Measurements from ENCODE around the gene DPP9.

Gene DPP9

GRCh38 chr19:4737955-4738600 is 14.4 kb upstream of the DPP9 start:
- no peaks in the 10 kb centered on the region for H3K36me3 ChIP-seq (ENCODE audit: control insufficient read depth, low read length)
- TF ChIP-seq CTCF (IDR thresholded peaks at IDR 0.05; ENCODE audit: low read depth, low read length, poor library complexity, severe bottlenecking) (no peak), EZH2phosphoT487 (IDR thresholded peaks at IDR 0.05; ENCODE audit: borderline replicate concordance, low read length) (no peak)
- no peaks in the 10 kb centered on the region for H3K9me2 ChIP-seq (replicated peaks; ENCODE audit: control insufficient read depth, low read length)
- no peak overlapping the region for H3K4me3 ChIP-seq (ENCODE audit: low read length)
- no peaks in the 10 kb centered on the region for H3K9me3 ChIP-seq (ENCODE audit: control insufficient read depth, insufficient read depth, low read length)
- H3K27me3 ChIP-seq (ENCODE audit: control insufficient read depth, low read length), result peaks cover 11% of the 10 kb centered on the region
- peaks cover 4% of the 10 kb centered on the region for H3K4me1 ChIP-seq (ENCODE audit: control insufficient read depth, low read length)
- 0 out of 2 replicates have a peak, but pooled peaks cover 2% of the 10 kb centered on the region for H3F3A ChIP-seq (ENCODE audit: control insufficient read depth, insufficient read depth)
- no peaks in the 10 kb centered on the region for H4K20me1 ChIP-seq (ENCODE audit: control insufficient read depth, insufficient read depth, low read depth, low read length)
- H3K79me2 ChIP-seq (ENCODE audit: control insufficient read depth, low read length), result no peaks in the 10 kb centered on the region
- H3K4me2 ChIP-seq (ENCODE audit: low read length), result no peak overlapping the region
- no peak overlapping the region for H3K27ac ChIP-seq (ENCODE audit: low read depth, low read length)

GRCh38 chr19:4733755-4734345 is 10.2 kb upstream of the DPP9 start:
- TF ChIP-seq EZH2phosphoT487 (IDR thresholded peaks at IDR 0.05; ENCODE audit: borderline replicate concordance, low read length) (no peak), CTCF (IDR thresholded peaks at IDR 0.05; ENCODE audit: low read depth, low read length, poor library complexity, severe bottlenecking) (no peak)
- no peak overlapping the region for H3K27ac ChIP-seq (ENCODE audit: low read depth, low read length)
- no peak overlapping the region for H3K4me2 ChIP-seq (ENCODE audit: low read length)
- H3K36me3 ChIP-seq (ENCODE audit: control insufficient read depth, low read length), result no peaks in the 10 kb centered on the region
- peaks cover 6% of the 10 kb centered on the region for H3F3A ChIP-seq (ENCODE audit: control insufficient read depth, insufficient read depth)
- peaks cover 4% of the 10 kb centered on the region for H3K4me1 ChIP-seq (ENCODE audit: control insufficient read depth, low read length)
- H4K20me1 ChIP-seq (ENCODE audit: control insufficient read depth, insufficient read depth, low read depth, low read length), result no peaks in the 10 kb centered on the region
- H3K79me2 ChIP-seq (ENCODE audit: control insufficient read depth, low read length), result no peaks in the 10 kb centered on the region
- H3K9me3 ChIP-seq (ENCODE audit: control insufficient read depth, insufficient read depth, low read length), result no peaks in the 10 kb centered on the region
- H3K9me2 ChIP-seq (replicated peaks; ENCODE audit: control insufficient read depth, low read length), result no peaks in the 10 kb centered on the region
- no peak overlapping the region for H3K4me3 ChIP-seq (ENCODE audit: low read length)
- peaks cover 10% of the 10 kb centered on the region for H3K27me3 ChIP-seq (ENCODE audit: control insufficient read depth, low read length)

GRCh38 chr19:4732680-4733114 is 9.1 kb upstream of the DPP9 start:
- Histone ChIP-seq H3K27me3 (ENCODE audit: control insufficient read depth, low read length) (no peaks in the 10 kb centered on the region), H3K36me3 (ENCODE audit: control insufficient read depth, low read length) (no peaks in the 10 kb centered on the region), H3K4me2 (ENCODE audit: low read length) (peak overlapping the region; percentile 41), H3K4me3 (ENCODE audit: low read length) (0 out of 2 replicates have a peak overlapping the region, but pooled peaks have one; percentile 1), H4K20me1 (ENCODE audit: control insufficient read depth, insufficient read depth, low read depth, low read length) (no peaks in the 10 kb centered on the region), H3K9me3 (ENCODE audit: control insufficient read depth, insufficient read depth, low read length) (no peaks in the 10 kb centered on the region), H3K9me2 (replicated peaks; ENCODE audit: control insufficient read depth, low read length) (no peaks in the 10 kb centered on the region), H3K79me2 (ENCODE audit: control insufficient read depth, low read length) (no peaks in the 10 kb centered on the region), H3K4me1 (ENCODE audit: control insufficient read depth, low read length) (peaks cover 4% of the 10 kb centered on the region), H3F3A (ENCODE audit: control insufficient read depth, insufficient read depth) (peaks cover 6% of the 10 kb centered on the region), H3K27ac (ENCODE audit: low read depth, low read length) (no peak overlapping the region)
- TF ChIP-seq EZH2phosphoT487 (IDR thresholded peaks at IDR 0.05; ENCODE audit: borderline replicate concordance, low read length) (no peak), CTCF (IDR thresholded peaks at IDR 0.05; ENCODE audit: low read depth, low read length, poor library complexity, severe bottlenecking) (peak; percentile 69)

Data from DOHH2 (cell line).